T-cell (primary cell): ENCODE results near the gene NAPB. TPM values are rescaled to one million over a fixed set of nuclear protein-coding genes. Genes with fewer than 3 reads are reported as not detected.
A peak's percentile ranks its signal among the peaks of the same experiment; 100 is the strongest.
"Not testable (repeated sequence)": the region's sequence is repeated elsewhere in the genome, so short reads cannot be mapped to it uniquely, and the experiment has no call there.

Experiments used
- ATAC-seq, 4 experiments: fragments of 200-7000 bp in 3 of 4; fragments of 150-1000 bp in 1 of 4; cut with Tn5 transposase; replicated peaks in 1 of 4; 1 replicate in 3 of 4; 2 replicates in 1 of 4; pipeline ENCODE4 v1.10.0; 2021; ENCODE audit warnings: moderate library complexity in 3 of 4, mild to moderate bottlenecking in 2 of 4, moderate number of reproducible peaks in 1 of 4
- CTCF ChIA-PET, 2 donors: fragments of 300-600 bp; sonication (Branson Sonifier 250); formaldehyde crosslinking; loops; one replicate each; lab custom pipeline; 2022; ENCODE audit warnings: antibody characterized with exemption in 2 of 2; lab: Charles Lee
- POLR2A ChIA-PET, 2 donors: fragments of 300-600 bp; sonication (Branson Sonifier 250); formaldehyde crosslinking; loops; one replicate each; lab custom pipeline; 2022; ENCODE audit warnings: antibody characterized with exemption in 2 of 2; lab: Charles Lee
- DNase-seq, 35 experiments: peaks; one replicate each; pipeline versions ENCODE4 v3.0.0 to v3.0.0-alpha.2; 2013 to 2023
- H3K27ac ChIP-seq: one replicate; pipeline ENCODE4 v1.5.1; 2013; ENCODE audit warnings: low read length
- H3K27me3 ChIP-seq, 2 experiments: replicated peaks in 1 of 2; 1 replicate in 1 of 2; 2 replicates in 1 of 2; pipeline versions ENCODE4 v1.6.1 to v1.7.0; 2013; ENCODE audit warnings: low read length in 1 of 2, mixed read lengths in 1 of 2; ENCODE audit not compliant: control insufficient read depth in 2 of 2, insufficient read depth in 2 of 2; ENCODE audit errors: extremely low read depth in 1 of 2
- H3K36me3 ChIP-seq, 2 donors: 1 replicate in 1 of 2; 2 replicates in 1 of 2; pipeline versions ENCODE4 v1.6.1 to v1.7.0; 2013; ENCODE audit warnings: low read length in 1 of 2; ENCODE audit not compliant: control insufficient read depth in 2 of 2, insufficient read depth in 1 of 2; ENCODE audit errors: extremely low read depth in 1 of 2
- H3K4me1 ChIP-seq, 2 experiments: 1 replicate in 1 of 2; 2 replicates in 1 of 2; pipeline versions ENCODE4 v1.6.1 to v1.7.0; 2013; ENCODE audit warnings: low read length in 2 of 2, mixed read lengths in 1 of 2; ENCODE audit not compliant: insufficient read depth in 2 of 2, control insufficient read depth in 1 of 2; ENCODE audit errors: extremely low read depth in 1 of 2
- H3K4me3 ChIP-seq, 2 donors: 1 replicate in 1 of 2; 2 replicates in 1 of 2; pipeline versions ENCODE4 v1.5.1 to v1.7.0; 2013; ENCODE audit warnings: mild to moderate bottlenecking in 2 of 2, low read length in 1 of 2, moderate library complexity in 1 of 2; ENCODE audit not compliant: control insufficient read depth in 1 of 2; ENCODE audit errors: extremely low read depth in 1 of 2
- H3K9me3 ChIP-seq: 2 replicates; pipeline ENCODE4 v1.7.0; 2013
- H3K27ac Mint-ChIP-seq, 2 donors: one replicate each; pipeline ENCODE4 v1.8.0; 2020 to 2021; ENCODE audit warnings: mild to moderate bottlenecking in 2 of 2, mixed read lengths in 2 of 2
- H3K27me3 Mint-ChIP-seq, 2 donors: one replicate each; pipeline ENCODE4 v1.8.0; 2021 to 2022; ENCODE audit warnings: mixed read lengths in 2 of 2
- H3K36me3 Mint-ChIP-seq: one replicate; pipeline ENCODE4 v1.8.0; 2021; ENCODE audit warnings: mixed read lengths
- H3K4me1 Mint-ChIP-seq, 3 donors: one replicate each; pipeline ENCODE4 v1.8.0; 2020 to 2022; ENCODE audit warnings: mixed read lengths in 3 of 3, mild to moderate bottlenecking in 1 of 3
- H3K4me3 Mint-ChIP-seq, 3 donors: one replicate each; pipeline ENCODE4 v1.8.0; 2020 to 2022; ENCODE audit warnings: mild to moderate bottlenecking in 3 of 3, mixed read lengths in 3 of 3, moderate library complexity in 3 of 3
- H3K9me3 Mint-ChIP-seq, 3 donors: one replicate each; pipeline ENCODE4 v1.8.0; 2020 to 2022; ENCODE audit warnings: mixed read lengths in 3 of 3
- WGBS: methylation state at CpG from one replicate; pipeline ENCODE4 v1.1.5; 2013; ENCODE audit warnings: missing lambda C conversion rate; ENCODE audit not compliant: insufficient coverage; 5-methylcytosine and 5-hydroxymethylcytosine counted together
- total RNA-seq, 35 experiments: library from RNA in 6 of 35; stranded (reverse) in 6 of 35; fragments of 120-200 nt in 1 of 35; gene quantifications; one replicate each; pipeline versions ENCODE4 v1.2.1 to v1.2.4 and lab custom pipeline; 2013 to 2026

NAPB gene
- total RNA-seq, 5 donors from 2014 or later (not counting 1 experiment from before 2014, with no cell fraction given) = 10.4 to 14.6 (median 12.2) TPM

DNA sequence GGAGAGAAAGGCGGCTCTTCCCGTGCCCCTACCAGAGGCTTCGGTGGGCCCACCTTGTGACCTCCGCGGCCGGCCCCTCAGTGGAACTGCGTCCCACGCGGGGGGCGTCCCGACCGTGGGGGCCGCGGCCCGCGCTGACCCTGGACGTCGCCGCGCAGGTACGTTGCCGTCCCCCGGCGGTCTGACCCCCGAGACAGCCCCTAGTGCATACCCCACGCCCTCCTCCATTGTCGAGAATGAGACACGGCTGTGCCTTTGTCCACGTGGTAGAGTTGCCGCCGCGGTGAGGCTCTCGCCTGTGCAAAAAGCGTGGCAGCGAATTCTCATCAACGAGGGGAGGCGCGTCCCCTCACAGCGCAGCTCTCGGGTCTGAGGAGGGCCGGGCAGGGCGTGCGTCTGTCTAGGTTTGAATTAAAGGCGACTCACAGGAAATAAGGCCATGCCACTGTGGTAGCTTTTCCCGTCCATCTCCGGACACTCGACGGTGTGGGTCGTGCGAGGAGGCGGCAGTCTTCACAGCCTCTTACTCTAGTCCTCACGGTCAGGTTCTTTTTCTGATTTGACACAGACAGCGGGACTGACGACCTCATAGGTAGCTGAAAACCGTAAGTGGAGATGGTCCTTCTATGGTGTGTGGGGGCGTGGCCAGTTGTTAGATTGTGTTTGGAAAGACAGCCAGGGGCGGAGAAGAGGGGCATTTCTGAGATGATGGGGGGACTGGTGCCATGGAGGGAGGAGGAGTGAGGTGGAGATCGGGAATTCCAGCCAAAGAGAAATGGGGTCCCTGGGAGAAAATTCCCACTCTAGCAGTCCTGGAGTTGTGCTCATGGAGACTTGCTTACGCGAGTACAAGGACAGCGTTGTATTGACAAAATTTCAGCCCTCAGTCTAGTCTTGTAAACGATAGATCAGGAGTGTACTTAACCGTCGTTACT, 70.1 kb downstream of the NAPB start:
- under 1% methylated on average over 53 of the region's 64 CpGs for WGBS
- H3K4me1 Mint-ChIP-seq = peaks cover 19 to 29% (median 27%) of the 10 kb centered on the region in 3 donors
- peak in 34 of 35 experiments; percentile 33 to 80 (median 54) for DNase-seq

DNA sequence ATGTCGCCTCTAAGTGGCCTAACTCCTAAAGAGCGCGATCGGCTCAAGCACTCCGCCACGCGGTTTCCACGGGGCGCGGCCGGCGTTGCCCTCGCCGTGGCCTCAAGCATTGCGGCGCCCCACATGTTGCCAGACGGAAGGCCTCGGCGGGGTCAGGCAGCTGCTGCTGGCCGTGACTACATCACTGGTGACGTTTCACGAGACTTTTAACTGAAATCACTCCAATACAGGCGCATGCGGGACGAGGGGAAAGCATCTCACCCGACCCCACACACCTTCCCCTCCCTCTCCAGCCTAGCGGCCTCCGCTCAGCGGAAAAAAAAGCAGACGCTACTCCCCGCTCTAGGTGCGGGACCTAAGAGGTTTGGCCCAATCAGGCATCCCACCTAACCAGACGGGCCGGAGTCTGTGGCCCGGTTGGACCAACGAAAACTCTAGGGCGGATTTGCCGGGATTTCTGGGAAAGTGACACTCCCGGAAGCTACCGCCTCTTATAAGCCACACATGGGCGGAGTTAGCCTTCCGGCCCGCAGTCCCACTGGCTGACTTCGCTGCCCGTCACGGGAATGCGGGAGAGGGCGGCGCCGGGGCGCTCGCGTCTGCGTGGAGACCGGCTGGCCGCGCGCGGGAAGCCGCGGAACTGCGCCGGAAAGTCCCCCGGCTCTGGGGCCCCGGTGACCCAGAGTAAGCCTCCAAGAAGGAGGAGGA, 70.9 kb downstream of the NAPB start, which contains the start of gene NXT1:
NXT1 (plus strand) TSS at position 596 of the 708 bp plus-strand sequence. CDS start 3,251 bp downstream, outside the sequence.
- peak; percentile 87 to 98 (median 93) for DNase-seq
- H3K9me3 Mint-ChIP-seq = no peaks in the 10 kb centered on the region
- no peaks in the 10 kb centered on the region for H3K9me3 ChIP-seq
- no peaks in the 10 kb centered on the region for H3K27me3 Mint-ChIP-seq
- peak within 1 kb of the TSS; percentile 97 for H3K27ac ChIP-seq
- H3K27ac Mint-ChIP-seq = peak within 1 kb of the TSS; percentile 99 to 100
- H3K4me3 ChIP-seq = peak within 1 kb of the TSS; percentile 70 to 89
- peaks cover 0 to 9% of the 10 kb centered on the region in 2 donors for H3K36me3 ChIP-seq
- H3K4me3 Mint-ChIP-seq = peak within 1 kb of the TSS; percentile 97 to 99 (median 98)
- CTCF ChIA-PET = interaction anchor here (0.5 to 2.4 kb wide), 25 partner anchors 8 to 1709 kb away, joined by 3 to 51 read pairs (median 4); partner anchors contain the start of genes NAPB (in 2 of the 2) and ACSS1 (in 1 of the 2)
- POLR2A ChIA-PET = interaction anchor here (0.7 to 1.8 kb wide), 12 partner anchors 8 to 1705 kb away, joined by 3 to 36 read pairs (median 5); partner anchors contain the start of genes GZF1 (in 1 of the 2) and NAPB (in 1 of the 2)
- ATAC-seq = peak; percentile 87 to 89 (median 88)
- under 1% methylated on average over 62 of the region's 65 CpGs for WGBS
- no peaks in the 10 kb centered on the region for H3K27me3 ChIP-seq
- H3K4me1 ChIP-seq = peaks cover 14 to 23% of the 10 kb centered on the region in 2 experiments
- peaks cover 3% of the 10 kb centered on the region for H3K36me3 Mint-ChIP-seq
- peaks cover 19 to 29% (median 27%) of the 10 kb centered on the region in 3 donors for H3K4me1 Mint-ChIP-seq

More for the DNA sequence above, 70.1 kb downstream of the NAPB start:
- H3K27ac ChIP-seq = peak overlapping the region; percentile 97
- peaks cover 14 to 23% of the 10 kb centered on the region in 2 experiments for H3K4me1 ChIP-seq
- H3K4me3 Mint-ChIP-seq = peak overlapping the region; percentile 97 to 99 (median 98)
- no peaks in the 10 kb centered on the region for H3K9me3 ChIP-seq
- CTCF ChIA-PET = interaction anchor here in 1 of 2 donors (1.0 to 2.4 kb wide), 4 partner anchors 10 to 71 kb away, joined by 4 to 38 read pairs (median 10); partner anchors contain the start of gene NAPB
- peaks cover 3% of the 10 kb centered on the region for H3K36me3 Mint-ChIP-seq
- ATAC-seq = peak; percentile 29 to 37 (median 34)
- peak overlapping the region; percentile 74 to 100 for H3K27ac Mint-ChIP-seq
- H3K4me3 ChIP-seq = peak overlapping the region; percentile 70 to 89
- no peaks in the 10 kb centered on the region for H3K27me3 ChIP-seq
- H3K27me3 Mint-ChIP-seq = no peaks in the 10 kb centered on the region
- POLR2A ChIA-PET = interaction anchor here in 1 of 2 donors (0.6 to 1.8 kb wide), 6 partner anchors 7 to 71 kb away, joined by 3 to 36 read pairs (median 15); partner anchors contain the start of genes GZF1 and NAPB
- no peaks in the 10 kb centered on the region for H3K9me3 Mint-ChIP-seq
- H3K36me3 ChIP-seq = peaks cover 0 to 13% of the 10 kb centered on the region in 2 donors

DNA sequence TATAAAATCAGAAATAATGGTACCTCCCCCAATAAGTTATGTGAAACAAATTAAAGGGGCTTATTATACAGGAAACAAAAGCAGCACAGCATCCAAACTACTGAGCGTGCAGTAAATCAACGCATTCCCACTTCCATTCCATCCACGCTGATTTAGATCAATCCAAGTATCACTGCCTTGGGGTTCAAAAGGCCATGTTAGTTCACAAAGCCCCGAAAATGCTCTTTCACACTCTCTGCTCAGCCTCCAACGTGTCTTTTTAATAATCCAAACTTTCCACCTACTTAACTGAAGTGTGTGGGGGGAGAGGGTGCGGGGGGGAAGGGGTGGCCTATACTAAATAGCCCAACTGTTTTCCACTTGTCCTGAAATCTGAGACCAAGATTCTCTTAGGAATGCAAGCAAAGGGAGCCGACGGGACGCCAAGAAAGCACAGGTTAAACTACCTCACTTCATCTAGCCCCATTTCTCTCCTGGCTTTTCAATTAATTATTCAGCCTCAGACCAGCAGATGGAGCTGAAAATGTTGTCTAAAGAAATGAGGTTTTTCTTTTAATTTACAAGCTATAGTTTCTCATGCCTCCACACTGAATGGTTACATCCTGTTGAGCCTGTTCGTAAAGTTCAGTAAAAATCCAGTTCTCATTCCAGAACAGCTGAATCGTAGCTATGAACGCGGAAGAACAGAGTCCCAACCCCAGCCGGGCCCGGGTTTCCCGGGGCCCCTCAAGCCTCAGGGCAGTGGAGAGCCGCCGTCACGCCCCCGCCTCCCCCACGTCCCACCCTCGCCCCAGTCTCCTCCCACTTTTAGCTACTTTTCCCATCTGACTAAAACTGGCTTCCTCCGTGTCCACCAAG, 71.7 kb downstream of the NAPB start:
- no peaks in the 10 kb centered on the region for H3K9me3 ChIP-seq

DNA sequence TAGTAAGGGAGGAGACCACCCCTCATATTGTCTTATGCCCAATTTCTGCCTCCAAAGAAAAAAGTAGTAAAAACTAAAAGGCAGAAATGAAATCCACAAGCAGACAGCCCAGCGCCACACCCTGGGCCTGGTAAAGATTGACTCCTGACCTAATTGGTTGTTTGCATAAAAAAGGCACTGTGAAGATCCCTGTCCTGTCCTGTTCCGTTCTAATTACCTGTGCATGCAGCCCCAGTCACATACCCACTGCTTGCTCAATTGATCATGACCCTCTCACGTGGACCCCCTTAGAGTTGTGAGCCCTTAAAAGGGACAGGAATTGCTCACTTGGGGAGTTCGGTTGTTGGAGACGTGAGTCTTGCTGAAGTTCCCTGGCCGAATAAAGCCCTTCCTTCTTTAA, 72.8 kb downstream of the NAPB start:
- H3K4me3 ChIP-seq, H3K27me3 ChIP-seq, H3K4me3 Mint-ChIP-seq, H3K36me3 ChIP-seq, DNase-seq, H3K27me3 Mint-ChIP-seq, H3K36me3 Mint-ChIP-seq, POLR2A ChIA-PET, ATAC-seq, H3K9me3 ChIP-seq, H3K9me3 Mint-ChIP-seq: not testable (repeated sequence)
- Histone ChIP-seq H3K27ac (peak overlapping the region; percentile 97), H3K4me1 (peaks cover 14 to 23% of the 10 kb centered on the region in 2 experiments)
- CTCF ChIA-PET = interaction anchor here in 1 of 2 donors (1.2 to 2.0 kb wide), 2 partner anchors 10 to 13 kb away, joined by 3 to 22 read pairs; no protein-coding TSS in a partner anchor
- Mint-ChIP-seq H3K4me1 (peaks cover 19 to 29% (median 27%) of the 10 kb centered on the region in 3 donors), H3K27ac (peak overlapping the region; percentile 20 to 100)
- WGBS = 97% methylated on average over 5 of the region's 6 CpGs

More for the DNA sequence above, 71.7 kb downstream of the NAPB start:
- 15% methylated on average over 13 of the region's 23 CpGs for WGBS
- ATAC-seq (peak; percentile 59 to 63 (median 62)), DNase-seq (peak in 28 of 35 experiments; percentile 56 to 84 (median 69))
- POLR2A ChIA-PET = interaction anchor here (0.6 to 1.8 kb wide), 12 partner anchors 9 to 1706 kb away, joined by 3 to 36 read pairs (median 5); partner anchors contain the start of genes GZF1 (in 1 of the 2) and NAPB (in 1 of the 2)
- H3K4me1 ChIP-seq = peaks cover 14 to 23% of the 10 kb centered on the region in 2 experiments
- CTCF ChIA-PET = interaction anchor here (0.5 to 2.4 kb wide), 26 partner anchors 8 to 1710 kb away, joined by 3 to 51 read pairs (median 4); partner anchors contain the start of genes NAPB (in 2 of the 2) and ACSS1 (in 1 of the 2)
- Mint-ChIP-seq H3K36me3 (no peaks in the 10 kb centered on the region), H3K4me3 (peak overlapping the region; percentile 97 to 99 (median 98)), H3K27me3 (no peaks in the 10 kb centered on the region), H3K4me1 (peaks cover 19 to 29% (median 27%) of the 10 kb centered on the region in 3 donors), H3K27ac (peak overlapping the region; percentile 99 to 100), H3K9me3 (no peaks in the 10 kb centered on the region)
- H3K36me3 ChIP-seq = peaks cover 0 to 4% of the 10 kb centered on the region in 2 donors
- H3K27ac ChIP-seq = peak overlapping the region; percentile 97
- peak overlapping the region; percentile 70 to 89 for H3K4me3 ChIP-seq
- H3K27me3 ChIP-seq = no peaks in the 10 kb centered on the region

- H3K27ac ChIP-seq = no peak overlapping the region
- H3K4me3 Mint-ChIP-seq = no peak overlapping the region
- no peaks in the 10 kb centered on the region for H3K27me3 ChIP-seq
- H3K4me1 ChIP-seq = peaks cover 13 to 23% of the 10 kb centered on the region in 2 experiments
- POLR2A ChIA-PET = no interaction called here
- H3K36me3 ChIP-seq = no peaks in the 10 kb centered on the region
- CTCF ChIA-PET = no interaction called here
- H3K9me3 ChIP-seq = no peaks in the 10 kb centered on the region
- no peaks in the 10 kb centered on the region for H3K27me3 Mint-ChIP-seq
- H3K27ac Mint-ChIP-seq = peak overlapping the region in 1 of 2 donors; percentile 20
- H3K4me3 ChIP-seq = no peak overlapping the region
- H3K4me1 Mint-ChIP-seq = peaks cover 15 to 26% (median 25%) of the 10 kb centered on the region in 3 donors
- ATAC-seq = no peak
- DNase-seq = no peak
- H3K9me3 Mint-ChIP-seq = no peaks in the 10 kb centered on the region
- H3K36me3 Mint-ChIP-seq = no peaks in the 10 kb centered on the region
- 91% methylated on average over 6 of the region's 6 CpGs for WGBS
Measured at GRCh38 chr20:23347791-23348190, 73.5 kb downstream of the NAPB start.
